ENCODE results near the gene SRGAP1. TPM values are rescaled to one million over a fixed set of nuclear protein-coding genes. Genes with fewer than 3 reads are reported as not detected.
A peak's percentile ranks its signal among the peaks of the same experiment; 100 is the strongest.

SRGAP1 gene
- total RNA-seq, 1 donor = 25.8 TPM

DNA sequence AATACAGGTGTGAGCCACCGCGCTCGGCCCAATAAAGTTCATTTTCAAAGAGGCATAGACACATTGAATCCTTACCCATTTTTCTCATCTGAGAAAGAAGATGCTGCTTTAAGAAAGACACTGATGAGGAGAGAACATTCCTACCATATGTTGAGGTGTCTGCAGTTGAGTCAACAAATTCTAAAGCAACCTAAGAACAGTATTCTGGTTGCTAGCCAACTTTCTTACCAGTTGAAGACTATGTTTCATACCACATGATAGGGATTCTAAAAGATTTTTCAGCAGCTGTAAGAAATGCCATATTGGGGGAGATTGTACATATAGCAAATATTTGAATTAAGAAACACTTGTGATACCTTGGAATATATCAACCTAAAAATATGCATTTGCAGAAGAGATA, 160.1 kb downstream of the SRGAP1 start:
- DNase-seq (ENCODE audit: low read depth) = no peak

GRCh38 chr12:64006211-64006825, 161.8 kb downstream of the SRGAP1 start:
- no peak for TF ChIP-seq CTCF (IDR thresholded peaks at IDR 0.05; ENCODE audit: insufficient read depth, low read length)
- peak; percentile 78 for DNase-seq (ENCODE audit: low read depth)
- H3K4me3 ChIP-seq (ENCODE audit: low read depth, low read length) = no peak overlapping the region

More for the DNA sequence above, 160.1 kb downstream of the SRGAP1 start:
- no peak overlapping the region for H3K4me3 ChIP-seq (ENCODE audit: low read depth, low read length)
- TF ChIP-seq CTCF (IDR thresholded peaks at IDR 0.05; ENCODE audit: insufficient read depth, low read length) = no peak

GRCh38 chr12:64007853-64008252, 163.4 kb downstream of the SRGAP1 start:
- DNase-seq (ENCODE audit: low read depth) = peak; percentile 46
- H3K4me3 ChIP-seq (ENCODE audit: low read depth, low read length) = no peak overlapping the region
- TF ChIP-seq CTCF (IDR thresholded peaks at IDR 0.05; ENCODE audit: insufficient read depth, low read length) = no peak

DNA sequence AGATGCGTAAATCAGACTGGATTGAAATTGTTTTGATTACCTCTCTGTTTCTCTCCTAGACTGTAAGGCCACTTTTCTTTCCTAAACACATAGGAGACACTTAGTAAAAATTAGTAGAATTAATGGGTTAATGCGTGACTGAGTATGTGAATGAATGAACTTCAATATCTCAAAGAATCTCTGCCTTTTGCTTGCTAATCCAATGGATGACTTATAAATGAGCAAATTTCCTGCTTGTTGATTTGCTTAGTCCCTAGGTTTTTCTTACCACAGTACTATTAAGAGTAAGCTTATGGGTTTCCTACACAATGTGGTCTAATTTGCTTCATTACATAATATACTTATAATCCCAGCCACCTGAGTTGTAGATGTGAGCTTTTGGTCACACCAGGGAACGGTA, 164.1 kb downstream of the SRGAP1 start:
- no peak for TF ChIP-seq CTCF (IDR thresholded peaks at IDR 0.05; ENCODE audit: insufficient read depth, low read length)
- no peak for DNase-seq (ENCODE audit: low read depth)
- no peak overlapping the region for H3K4me3 ChIP-seq (ENCODE audit: low read depth, low read length)

GRCh38 chr12:64009321-64010068, 165.0 kb downstream of the SRGAP1 start:
- no peak for TF ChIP-seq CTCF (IDR thresholded peaks at IDR 0.05; ENCODE audit: insufficient read depth, low read length)
- DNase-seq (ENCODE audit: low read depth) = no peak
- H3K4me3 ChIP-seq (ENCODE audit: low read depth, low read length) = no peak overlapping the region

DNA sequence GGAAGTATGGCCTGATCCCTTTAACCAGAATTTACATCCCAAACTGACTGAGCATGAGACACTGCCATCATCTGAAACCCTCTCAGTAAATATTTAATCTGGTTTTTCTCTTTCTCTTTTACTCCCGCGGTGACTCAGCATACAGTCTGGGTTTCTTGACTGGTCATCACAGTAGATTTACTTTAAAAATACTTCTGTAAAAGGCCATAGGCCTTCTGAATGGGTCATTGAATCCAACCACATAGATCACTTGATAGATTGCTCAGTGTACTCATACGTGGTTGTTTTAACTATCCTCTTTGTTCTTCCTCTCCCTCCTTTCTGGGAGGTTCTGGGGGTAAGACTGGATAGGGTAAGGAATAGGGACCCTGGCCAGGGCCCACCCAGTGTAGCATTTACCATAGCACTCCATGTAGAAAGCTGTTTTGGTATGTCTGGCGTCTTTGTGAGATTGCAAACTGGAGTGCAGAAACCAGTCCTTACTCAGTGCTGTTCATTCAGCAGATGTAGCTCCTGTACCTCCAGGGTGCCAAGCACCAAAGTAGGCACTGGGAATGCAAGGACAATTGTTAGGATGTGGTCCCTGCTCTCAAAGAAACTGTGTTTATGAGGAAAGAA, 165.7 kb downstream of the SRGAP1 start:
- TF ChIP-seq CTCF (IDR thresholded peaks at IDR 0.05; ENCODE audit: insufficient read depth, low read length) = no peak
- DNase-seq (ENCODE audit: low read depth) = peak; percentile 62

More for the DNA sequence above, 165.7 kb downstream of the SRGAP1 start:
- no peak overlapping the region for H3K4me3 ChIP-seq (ENCODE audit: low read depth, low read length)
